22Rv1 (cell line): ENCODE data around the gene EGFR.

Experiments used
- H3K27ac ChIP-seq: fragments of 450-650 bp; 2 replicates; pipeline ENCODE4 v1.5.1; 2017
- CTCF ChIP-seq: fragments of 450-650 bp; IDR thresholded peaks from 2 replicates; pipeline ENCODE4 v1.5.1; 2017; ENCODE audit warnings: mild to moderate bottlenecking
- ZFX ChIP-seq: fragments of 450-650 bp; IDR thresholded peaks from 2 replicates; pipeline ENCODE4 v1.6.1; 2017; ENCODE audit warnings: antibody characterized with exemption, borderline replicate concordance

Gene EGFR

GRCh38 chr7:55202150-55202913 lies 183.5 kb downstream of the EGFR start:
- H3K27ac ChIP-seq = no peak overlapping the region
- TF ChIP-seq ZFX = no peak
- TF ChIP-seq CTCF = no peak

GRCh38 chr7:55203300-55203699 lies 184.5 kb downstream of the EGFR start:
- TF ChIP-seq CTCF (no peak), ZFX (no peak)
- no peak overlapping the region for H3K27ac ChIP-seq

GRCh38 chr7:55205124-55205955 lies 186.5 kb downstream of the EGFR start:
- no peak overlapping the region for H3K27ac ChIP-seq
- TF ChIP-seq CTCF (no peak), ZFX (no peak)

- TF ChIP-seq CTCF (no peak), ZFX (no peak)
- no peak overlapping the region for H3K27ac ChIP-seq
Observed at GRCh38 chr7:55206235-55207029, 187.6 kb downstream of the EGFR start.

- no peak overlapping the region for H3K27ac ChIP-seq
- no peak for TF ChIP-seq ZFX
- no peak for TF ChIP-seq CTCF
Observed at GRCh38 chr7:55207436-55208125, 188.8 kb downstream of the EGFR start.

DNA sequence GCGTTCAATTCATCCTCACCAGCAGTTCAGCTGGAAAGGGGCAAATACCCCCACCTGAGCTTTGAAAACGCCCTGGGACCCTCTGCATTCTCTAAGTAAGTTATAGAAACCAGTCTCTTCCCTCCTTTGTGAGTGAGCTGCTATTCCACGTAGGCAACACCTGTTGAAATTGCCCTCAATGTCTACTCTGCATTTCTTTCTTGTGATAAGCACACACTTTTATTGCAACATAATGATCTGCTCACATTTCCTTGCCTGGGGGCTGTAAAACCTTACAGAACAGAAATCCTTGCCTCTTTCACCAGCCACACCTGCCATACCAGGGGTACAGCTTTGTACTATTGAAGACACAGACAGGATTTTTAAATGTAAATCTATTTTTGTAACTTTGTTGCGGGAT lies 190.5 kb downstream of the EGFR start:
- no peak overlapping the region for H3K27ac ChIP-seq
- no peak for TF ChIP-seq CTCF
- no peak for TF ChIP-seq ZFX
